HFFc6 (cell line): ENCODE results near the gene NGF. TPM values are rescaled to one million over a fixed set of nuclear protein-coding genes. Genes with fewer than 3 reads are reported as not detected.

ENCODE experiments used
- DNase-seq: peaks from one replicate; pipeline ENCODE4 v3.0.0-alpha.2; 2018
- H3K27ac Mint-ChIP-seq: 2 replicates; pipeline ENCODE4 v1.8.0; 2020; ENCODE audit warnings: mild to moderate bottlenecking, mixed read lengths
- H3K27me3 Mint-ChIP-seq: 2 replicates; pipeline ENCODE4 v1.8.0; 2021; ENCODE audit warnings: mild to moderate bottlenecking, moderate library complexity, mixed read lengths; ENCODE audit not compliant: insufficient read depth
- H3K36me3 Mint-ChIP-seq: 2 replicates; pipeline ENCODE4 v1.8.0; 2021; ENCODE audit warnings: low read depth, mixed read lengths
- H3K4me1 Mint-ChIP-seq: 2 replicates; pipeline ENCODE4 v1.8.0; 2020; ENCODE audit warnings: low read depth, mixed read lengths
- H3K4me3 Mint-ChIP-seq: 2 replicates; pipeline ENCODE4 v1.8.0; 2020; ENCODE audit warnings: mild to moderate bottlenecking, moderate library complexity, mixed read lengths
- H3K9me3 Mint-ChIP-seq: 2 replicates; pipeline ENCODE4 v1.8.0; 2020; ENCODE audit warnings: mild to moderate bottlenecking, mixed read lengths
- CTCF ChIP-seq: fragments of 200-600 bp; sonication (generic); IDR thresholded peaks from 2 replicates; pipeline ENCODE4 v1.5.0; 2021; ENCODE audit warnings: antibody characterized with exemption, mild to moderate bottlenecking
- total RNA-seq, 6 experiments: library from RNA; stranded (reverse); fragmentation: NEBNext Ultra II Directional; extraction: Animal tissue kit (Norgen Biotek cat#: 25700); gene quantifications; 2 replicates in 1 of 6; 3 replicates in 5 of 6; pipeline ENCODE4 v1.2.3, GENCODE V29; 2021

NGF gene
- total RNA-seq, 6 experiments from 2014 or later: 44.4 to 53.8 (median 51.0) TPM

- Mint-ChIP-seq H3K4me3 (no peak overlapping the region), H3K27ac (no peak overlapping the region), H3K4me1 (peaks cover 8% of the 10 kb centered on the region), H3K27me3 (no peaks in the 10 kb centered on the region; the same call in 1 of the 2 replicates), H3K36me3 (peaks cover 15% of the 10 kb centered on the region), H3K9me3 (peaks cover 11% of the 10 kb centered on the region)
- no peak for DNase-seq
- TF ChIP-seq CTCF: no peak
Observed at GRCh38 chr1:115356356-115356755, 18.3 kb upstream of the NGF start.

- Mint-ChIP-seq H3K36me3 (peaks cover 9% of the 10 kb centered on the region), H3K4me1 (peaks cover 8% of the 10 kb centered on the region), H3K27me3 (no peaks in the 10 kb centered on the region; the same call in 1 of the 2 replicates), H3K9me3 (peaks cover 4% of the 10 kb centered on the region; the same call in 1 of the 2 replicates), H3K27ac (no peak overlapping the region), H3K4me3 (no peak overlapping the region)
- no peak for DNase-seq
- no peak for TF ChIP-seq CTCF
Observed at GRCh38 chr1:115355069-115355468, 17.0 kb upstream of the NGF start.

DNA sequence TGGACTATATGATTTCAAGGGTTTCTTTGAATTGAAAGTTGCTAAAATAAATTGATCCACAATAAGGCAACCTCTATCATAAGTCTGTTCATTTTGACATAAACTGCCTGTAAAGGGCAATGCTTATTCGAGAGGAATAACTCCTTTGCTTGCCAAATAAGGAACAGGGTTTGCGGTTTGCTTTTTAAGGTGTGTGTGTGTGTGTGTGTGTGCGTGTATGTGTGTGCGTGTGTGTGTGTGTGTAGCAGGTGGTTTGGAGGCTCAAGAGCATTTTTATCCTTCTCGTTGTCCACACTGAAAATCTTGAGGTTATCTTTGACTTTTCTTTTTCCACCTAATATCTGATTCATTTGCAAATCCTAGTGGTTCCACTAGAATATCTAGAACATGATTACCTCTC, 13.1 kb upstream of the NGF start:
- H3K27me3 Mint-ChIP-seq: peaks cover 1% of the 10 kb centered on the region; the same call in 1 of the 2 replicates
- H3K4me1 Mint-ChIP-seq: peaks cover 2% of the 10 kb centered on the region
- TF ChIP-seq CTCF: no peak
- no peak overlapping the region for H3K27ac Mint-ChIP-seq
- H3K4me3 Mint-ChIP-seq: no peak overlapping the region
- H3K36me3 Mint-ChIP-seq: peaks cover under 1% of the 10 kb centered on the region; the same call in 1 of the 2 replicates
- H3K9me3 Mint-ChIP-seq: no peaks in the 10 kb centered on the region
- DNase-seq: no peak

DNA sequence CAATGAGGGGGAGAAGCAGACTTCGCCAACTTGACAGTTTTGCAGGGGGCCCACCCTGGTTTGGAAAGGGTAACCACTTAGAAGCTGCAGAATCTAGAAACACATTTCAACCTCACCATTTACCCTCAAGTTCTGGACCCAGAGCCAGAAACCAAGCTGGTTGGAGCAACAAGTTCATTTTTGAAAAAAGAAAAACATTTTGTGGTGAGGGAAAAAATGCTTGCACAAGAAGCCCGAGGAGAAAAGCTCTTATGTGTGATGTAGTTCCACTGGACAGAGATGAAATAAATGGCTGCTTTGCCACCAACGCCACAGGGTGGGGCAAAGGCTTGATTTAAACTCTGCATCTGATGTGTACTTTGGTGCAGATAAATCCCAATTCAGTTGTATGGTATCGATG, 10.6 kb upstream of the NGF start:
- no peak overlapping the region for H3K4me3 Mint-ChIP-seq
- TF ChIP-seq CTCF: no peak
- no peaks in the 10 kb centered on the region for H3K9me3 Mint-ChIP-seq
- H3K36me3 Mint-ChIP-seq: no peaks in the 10 kb centered on the region; the same call in 1 of the 2 replicates
- no peak for DNase-seq
- no peaks in the 10 kb centered on the region for H3K4me1 Mint-ChIP-seq
- H3K27ac Mint-ChIP-seq: no peak overlapping the region
- H3K27me3 Mint-ChIP-seq: peaks cover 1% of the 10 kb centered on the region; the same call in 1 of the 2 replicates

DNA sequence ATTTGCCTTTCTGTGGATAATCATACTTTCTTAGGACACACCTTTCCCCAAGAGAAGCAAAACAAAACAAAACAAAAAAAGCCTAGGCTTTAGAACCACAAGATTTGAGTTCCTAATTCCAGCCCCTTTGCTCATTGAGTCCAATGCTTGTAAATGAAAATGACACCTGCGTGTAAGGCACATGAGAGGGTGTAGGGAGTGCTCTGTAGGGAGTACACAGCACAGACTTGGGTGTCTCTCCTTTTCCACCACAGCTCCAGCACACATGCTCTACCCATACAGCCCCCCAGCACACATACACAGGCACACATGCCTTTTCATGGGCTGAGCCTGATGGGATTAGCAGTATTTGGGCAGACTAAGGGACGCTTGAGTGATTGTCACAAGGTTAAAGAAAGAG, 9.2 kb upstream of the NGF start:
- no peaks in the 10 kb centered on the region for H3K4me1 Mint-ChIP-seq
- H3K27me3 Mint-ChIP-seq: peaks cover 1% of the 10 kb centered on the region; the same call in 1 of the 2 replicates
- H3K9me3 Mint-ChIP-seq: no peaks in the 10 kb centered on the region
- DNase-seq: no peak
- no peak for TF ChIP-seq CTCF
- no peak overlapping the region for H3K27ac Mint-ChIP-seq
- H3K4me3 Mint-ChIP-seq: no peak overlapping the region
- H3K36me3 Mint-ChIP-seq: no peaks in the 10 kb centered on the region; the same call in 1 of the 2 replicates
